Measurements from ENCODE around the gene CXCR1.

DNA sequence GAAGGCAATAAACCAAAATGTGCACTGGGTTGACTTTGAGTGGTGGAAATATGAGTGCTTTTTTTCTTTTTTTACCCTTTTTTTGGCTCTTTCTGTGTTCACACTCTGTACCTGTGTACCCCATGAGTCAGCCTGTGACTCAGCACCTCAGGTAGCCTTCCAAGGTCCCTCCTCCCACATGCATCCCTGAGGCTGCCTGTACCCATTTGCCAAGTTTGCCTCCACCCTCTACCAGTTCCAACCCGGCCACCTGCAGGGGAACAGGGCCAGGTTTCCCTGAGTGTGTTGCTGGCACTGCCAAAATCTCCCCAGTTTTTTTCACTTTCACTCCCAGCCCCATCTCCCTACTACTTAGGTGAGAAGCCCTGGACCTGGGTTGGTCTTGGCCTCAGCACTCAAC lies 14.0 kb downstream of the CXCR1 start:
- TF ChIP-seq CTCF (IDR thresholded peaks at IDR 0.05) (no peak), EZH2 (IDR thresholded peaks at IDR 0.05; ENCODE audit: borderline replicate concordance, insufficient read depth, low read depth, low read length, poor library complexity, severe bottlenecking) (no peak)
